ENCODE data around the gene SIL1.

Gene SIL1

GRCh38 chr5:138996120-138996519, 202.0 kb downstream of the SIL1 start:
- TF ChIP-seq EZH2phosphoT487 (IDR thresholded peaks at IDR 0.05; ENCODE audit: borderline replicate concordance, low read length) (no peak), CTCF (IDR thresholded peaks at IDR 0.05; ENCODE audit: low read depth, low read length, poor library complexity, severe bottlenecking) (no peak)
- Histone ChIP-seq H3K4me2 (ENCODE audit: low read length) (no peak overlapping the region), H3K4me1 (ENCODE audit: control insufficient read depth, low read length) (no peaks in the 10 kb centered on the region), H3K27ac (ENCODE audit: low read depth, low read length) (no peak overlapping the region), H4K20me1 (ENCODE audit: control insufficient read depth, insufficient read depth, low read depth, low read length) (no peaks in the 10 kb centered on the region), H3K79me2 (ENCODE audit: control insufficient read depth, low read length) (no peaks in the 10 kb centered on the region), H3K9me3 (ENCODE audit: control insufficient read depth, insufficient read depth, low read length) (no peaks in the 10 kb centered on the region), H3K27me3 (ENCODE audit: control insufficient read depth, low read length) (no peaks in the 10 kb centered on the region), H3K36me3 (ENCODE audit: control insufficient read depth, low read length) (no peaks in the 10 kb centered on the region), H3K9me2 (replicated peaks; ENCODE audit: control insufficient read depth, low read length) (no peaks in the 10 kb centered on the region), H3F3A (ENCODE audit: control insufficient read depth, insufficient read depth) (no peaks in the 10 kb centered on the region), H3K4me3 (ENCODE audit: low read length) (no peak overlapping the region)

- no peak overlapping the region for H3K27ac ChIP-seq (ENCODE audit: low read depth, low read length)
- no peak overlapping the region for H3K4me3 ChIP-seq (ENCODE audit: low read length)
These were observed 207.1 kb downstream of the SIL1 start for GRCh38 chr5:138990986-138991590.

GRCh38 chr5:138989720-138990119, 208.4 kb downstream of the SIL1 start:
- no peak for TF ChIP-seq EZH2phosphoT487 (IDR thresholded peaks at IDR 0.05; ENCODE audit: borderline replicate concordance, low read length)
- no peak for TF ChIP-seq CTCF (IDR thresholded peaks at IDR 0.05; ENCODE audit: low read depth, low read length, poor library complexity, severe bottlenecking)
- no peak overlapping the region for H3K4me2 ChIP-seq (ENCODE audit: low read length)

More at GRCh38 chr5:138990986-138991590, 207.1 kb downstream of the SIL1 start:
- TF ChIP-seq CTCF (IDR thresholded peaks at IDR 0.05; ENCODE audit: low read depth, low read length, poor library complexity, severe bottlenecking) (no peak), EZH2phosphoT487 (IDR thresholded peaks at IDR 0.05; ENCODE audit: borderline replicate concordance, low read length) (no peak)
- Histone ChIP-seq H3K27me3 (ENCODE audit: control insufficient read depth, low read length) (no peaks in the 10 kb centered on the region), H3K4me1 (ENCODE audit: control insufficient read depth, low read length) (no peaks in the 10 kb centered on the region), H3K4me2 (ENCODE audit: low read length) (no peak overlapping the region), H3K36me3 (ENCODE audit: control insufficient read depth, low read length) (no peaks in the 10 kb centered on the region), H3K79me2 (ENCODE audit: control insufficient read depth, low read length) (no peaks in the 10 kb centered on the region), H3K9me2 (replicated peaks; ENCODE audit: control insufficient read depth, low read length) (no peaks in the 10 kb centered on the region), H4K20me1 (ENCODE audit: control insufficient read depth, insufficient read depth, low read depth, low read length) (no peaks in the 10 kb centered on the region), H3F3A (ENCODE audit: control insufficient read depth, insufficient read depth) (no peaks in the 10 kb centered on the region), H3K9me3 (ENCODE audit: control insufficient read depth, insufficient read depth, low read length) (no peaks in the 10 kb centered on the region)

More at GRCh38 chr5:138989720-138990119, 208.4 kb downstream of the SIL1 start:
- no peaks in the 10 kb centered on the region for H3K9me3 ChIP-seq (ENCODE audit: control insufficient read depth, insufficient read depth, low read length)
- H3K4me1 ChIP-seq (ENCODE audit: control insufficient read depth, low read length), result no peaks in the 10 kb centered on the region
- H3K36me3 ChIP-seq (ENCODE audit: control insufficient read depth, low read length), result no peaks in the 10 kb centered on the region
- no peaks in the 10 kb centered on the region for H3K9me2 ChIP-seq (replicated peaks; ENCODE audit: control insufficient read depth, low read length)
- no peaks in the 10 kb centered on the region for H3F3A ChIP-seq (ENCODE audit: control insufficient read depth, insufficient read depth)
- no peak overlapping the region for H3K4me3 ChIP-seq (ENCODE audit: low read length)
- H3K27ac ChIP-seq (ENCODE audit: low read depth, low read length), result no peak overlapping the region
- H3K79me2 ChIP-seq (ENCODE audit: control insufficient read depth, low read length), result no peaks in the 10 kb centered on the region
- H4K20me1 ChIP-seq (ENCODE audit: control insufficient read depth, insufficient read depth, low read depth, low read length), result no peaks in the 10 kb centered on the region
- no peaks in the 10 kb centered on the region for H3K27me3 ChIP-seq (ENCODE audit: control insufficient read depth, low read length)
